Upper lobe of left lung (tissue), 6 donors: ENCODE measurements around the gene KCNF1. TPM values are rescaled to one million over a fixed set of nuclear protein-coding genes. Genes with fewer than 3 reads are reported as not detected.

ENCODE experiments used
- ATAC-seq, 2 donors: fragments of 200-7000 bp; cut with Tn5 transposase; one replicate each; pipeline ENCODE4 v1.9.1; 2022; ENCODE audit warnings: mild to moderate bottlenecking in 2 of 2, moderate library complexity in 2 of 2; ENCODE audit not compliant: low FRiP score in 2 of 2
- DNase-seq, 2 donors: peaks; one replicate each; pipeline ENCODE4 v3.0.0-alpha.2; 2019 to 2020
- H3K27ac ChIP-seq, 4 donors: fragments of 200-600 bp; sonication (generic); one replicate each; pipeline ENCODE4 v1.5.1; 2016 to 2019
- H3K27me3 ChIP-seq, 4 donors: fragments of 200-600 bp; sonication (generic); one replicate each; pipeline ENCODE4 v1.5.1; 2017 to 2019
- H3K36me3 ChIP-seq, 4 donors: fragments of 200-600 bp; sonication (generic); one replicate each; pipeline ENCODE4 v1.5.1; 2016 to 2019
- H3K4me1 ChIP-seq, 4 donors: fragments of 200-600 bp; sonication (generic); one replicate each; pipeline ENCODE4 v1.5.1; 2018 to 2019
- H3K4me3 ChIP-seq, 4 donors: fragments of 200-600 bp; sonication (generic); one replicate each; pipeline ENCODE4 v1.5.1; 2017 to 2019; ENCODE audit warnings: mild to moderate bottlenecking in 2 of 4, moderate library complexity in 1 of 4
- H3K9me3 ChIP-seq, 4 donors: fragments of 200-600 bp; sonication (generic); one replicate each; pipeline ENCODE4 v1.5.1; 2018 to 2019
- CTCF ChIP-seq, 6 experiments: fragments of 450-650 bp in 4 of 6; fragments of 200-600 bp in 2 of 6; sonication (generic) in 2 of 6; IDR thresholded peaks; one replicate each; pipeline ENCODE4 v1.5.1; 2016 to 2019; ENCODE audit warnings: antibody characterized with exemption in 6 of 6
- EP300 ChIP-seq, 4 donors: sonication (generic); formaldehyde crosslinking; IDR thresholded peaks; one replicate each; pipeline ENCODE4 v1.5.1; 2017; ENCODE audit warnings: antibody characterized with exemption in 4 of 4, control low read depth in 2 of 4
- POLR2A ChIP-seq, 4 donors: fragments of 450-650 bp; IDR thresholded peaks; one replicate each; pipeline ENCODE4 v1.5.1; 2016 to 2017; ENCODE audit warnings: antibody characterized with exemption in 4 of 4, mild to moderate bottlenecking in 2 of 4
- POLR2AphosphoS5 ChIP-seq, 2 donors: sonication (generic); formaldehyde crosslinking; IDR thresholded peaks; one replicate each; pipeline ENCODE4 v1.5.1; 2017; ENCODE audit warnings: antibody characterized with exemption in 2 of 2
- WGBS, 2 donors: methylation state at CpG; one replicate each; pipeline ENCODE4 v1.1.5; 2017 to 2018; 5-methylcytosine and 5-hydroxymethylcytosine counted together
- total RNA-seq, 6 donors: library from RNA; depleted of rRNA in 4 of 6; stranded (reverse); fragments of >200 nt in 4 of 6; gene quantifications; one replicate each; pipeline versions ENCODE4 v1.1.0 to v1.2.1, GENCODE V29; 2016 to 2021
- donor health status: DM: no; HTN: no; CAD: no; lungs with moderate emphysema.
- donor health status: DM: no; HTN: yes; CAD: no; lungs with severe emphysema.

KCNF1 gene
- total RNA-seq, 6 donors from 2014 or later, result 0.15 to 1.1 TPM; not detected in 4

DNA sequence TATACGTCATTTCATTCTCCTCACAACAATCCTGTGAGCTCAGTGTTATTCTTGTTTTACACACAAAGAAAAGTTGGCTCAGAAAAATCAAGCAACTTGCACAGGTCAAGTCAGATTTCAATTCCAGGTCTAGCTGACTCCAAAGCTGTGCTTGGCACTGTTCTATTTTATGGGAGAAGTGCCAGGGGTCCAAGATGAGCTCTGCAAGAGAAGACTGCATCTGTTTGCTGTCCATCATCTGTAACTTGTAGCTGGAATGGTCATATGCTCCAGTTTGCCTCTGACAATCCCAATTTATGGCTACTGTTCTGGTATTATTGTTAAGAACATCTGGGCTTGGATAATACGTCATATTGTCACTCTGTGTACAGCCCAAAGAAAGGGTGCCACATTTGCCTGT is 28.9 kb downstream of the KCNF1 start:
- Histone ChIP-seq H3K4me3 (no peak overlapping the region), H3K27ac (no peak overlapping the region), H3K36me3 (no peaks in the 10 kb centered on the region), H3K9me3 (peaks cover 0 to 15% (median 6%) of the 10 kb centered on the region in 4 donors), H3K4me1 (no peaks in the 10 kb centered on the region), H3K27me3 (no peaks in the 10 kb centered on the region)
- no peak for TF ChIP-seq CTCF (IDR thresholded peaks at IDR 0.05)
- no peak for TF ChIP-seq EP300 (IDR thresholded peaks at IDR 0.05)
- no peak for TF ChIP-seq POLR2AphosphoS5 (IDR thresholded peaks at IDR 0.05)
- no peak for TF ChIP-seq POLR2A (IDR thresholded peaks at IDR 0.05)
- no peak for ATAC-seq
- 57 to 72% methylated on average over 2 of the region's 2 CpGs for WGBS, 2 donors
- no peak for DNase-seq

DNA sequence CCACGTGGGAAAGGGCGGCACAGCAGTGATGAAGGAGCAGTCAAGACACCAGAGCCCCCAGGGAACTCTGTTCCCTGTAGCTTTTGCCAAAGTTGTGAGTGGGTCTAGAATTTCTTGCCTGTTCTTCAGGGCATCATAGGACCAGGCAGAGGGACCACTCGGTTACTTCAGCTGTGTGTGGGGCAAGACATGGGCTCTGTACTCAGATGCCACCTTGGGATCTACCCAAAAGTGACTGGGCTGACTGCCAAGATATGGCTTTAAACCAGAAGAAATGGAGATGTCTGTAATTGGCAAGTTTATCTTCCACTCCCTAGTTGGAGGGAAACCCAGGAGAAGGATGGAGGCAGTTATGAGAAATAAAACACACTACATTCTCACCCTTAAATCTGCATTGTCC is 29.6 kb downstream of the KCNF1 start:
- H3K9me3 ChIP-seq, result peaks cover 0 to 15% (median 6%) of the 10 kb centered on the region in 4 donors
- ATAC-seq (no peak), DNase-seq (no peak)
- no peak overlapping the region for H3K4me3 ChIP-seq
- H3K4me1 ChIP-seq, result no peaks in the 10 kb centered on the region
- WGBS, 2 donors, result 72 to 86% methylated on average over 3 of the region's 3 CpGs
- no peak for TF ChIP-seq POLR2A (IDR thresholded peaks at IDR 0.05)
- no peak for TF ChIP-seq POLR2AphosphoS5 (IDR thresholded peaks at IDR 0.05)
- no peak for TF ChIP-seq EP300 (IDR thresholded peaks at IDR 0.05)
- no peak for TF ChIP-seq CTCF (IDR thresholded peaks at IDR 0.05)
- H3K36me3 ChIP-seq, result no peaks in the 10 kb centered on the region
- H3K27me3 ChIP-seq, result no peaks in the 10 kb centered on the region
- H3K27ac ChIP-seq, result no peak overlapping the region

- no peaks in the 10 kb centered on the region for H3K36me3 ChIP-seq
- WGBS, 2 donors, result 76 to 83% methylated on average over 2 to 5 of the region's 5 CpGs
- DNase-seq, result no peak
- no peak overlapping the region for H3K27ac ChIP-seq
- H3K27me3 ChIP-seq, result no peaks in the 10 kb centered on the region
- TF ChIP-seq POLR2AphosphoS5 (IDR thresholded peaks at IDR 0.05) (no peak), POLR2A (IDR thresholded peaks at IDR 0.05) (no peak), CTCF (IDR thresholded peaks at IDR 0.05) (no peak), EP300 (IDR thresholded peaks at IDR 0.05) (no peak)
- ATAC-seq, result no peak
- H3K4me1 ChIP-seq, result no peaks in the 10 kb centered on the region
- no peak overlapping the region for H3K4me3 ChIP-seq
- H3K9me3 ChIP-seq, result peaks cover 0 to 2% (median 0%) of the 10 kb centered on the region in 4 donors
These were observed 33.1 kb downstream of the KCNF1 start for GRCh38 chr2:10944799-10945198.

DNA sequence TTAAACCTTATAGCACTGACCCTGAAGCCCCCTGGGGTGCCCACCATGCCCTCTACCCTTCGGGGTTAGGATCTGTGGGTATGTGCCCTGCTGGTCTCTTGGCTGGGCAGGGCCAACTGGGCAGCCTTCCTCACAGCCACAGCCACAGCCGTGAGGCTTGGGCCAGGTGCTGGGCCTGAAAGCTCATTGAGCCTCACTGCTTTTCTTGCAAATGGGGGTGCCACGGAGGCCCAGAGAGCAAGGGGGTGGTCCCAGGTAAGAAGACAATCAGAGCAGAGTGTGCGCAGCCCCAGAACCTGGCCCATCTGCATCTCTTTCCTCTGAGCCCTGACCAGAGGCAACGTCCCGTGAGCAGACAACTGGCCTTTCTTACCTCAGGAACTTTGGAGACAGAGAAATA is 34.7 kb downstream of the KCNF1 start:
- TF ChIP-seq POLR2AphosphoS5 (IDR thresholded peaks at IDR 0.05) (no peak), CTCF (IDR thresholded peaks at IDR 0.05) (no peak), POLR2A (IDR thresholded peaks at IDR 0.05) (no peak), EP300 (IDR thresholded peaks at IDR 0.05) (no peak)
- no peak overlapping the region for H3K4me3 ChIP-seq
- H3K9me3 ChIP-seq, result no peaks in the 10 kb centered on the region
- H3K4me1 ChIP-seq, result no peaks in the 10 kb centered on the region
- H3K27me3 ChIP-seq, result no peaks in the 10 kb centered on the region
- DNase-seq (no peak), ATAC-seq (no peak)
- 88 to 93% methylated on average over 5 to 6 of the region's 6 CpGs for WGBS, 2 donors
- no peaks in the 10 kb centered on the region for H3K36me3 ChIP-seq
- H3K27ac ChIP-seq, result no peak overlapping the region

DNA sequence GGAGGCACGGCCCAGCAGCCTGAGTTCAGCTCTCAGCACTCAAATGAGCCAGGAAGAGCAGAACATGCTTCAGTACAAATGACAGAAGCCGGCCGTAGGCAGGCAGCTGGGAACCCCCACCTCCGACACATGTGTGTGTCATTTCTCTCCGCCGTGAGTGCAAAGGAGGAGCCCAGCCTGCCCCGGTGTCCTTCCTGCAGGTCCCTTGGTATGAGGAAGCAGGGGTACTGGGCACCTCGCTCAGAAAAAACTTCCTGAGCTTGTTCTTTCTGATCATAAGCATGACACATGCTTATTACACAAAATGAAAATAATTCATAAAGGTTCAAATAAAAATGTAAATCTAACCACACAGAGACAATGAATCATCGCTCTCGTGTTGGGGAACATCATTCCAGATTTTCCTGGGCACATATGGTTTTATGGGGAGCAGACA is 35.3 kb downstream of the KCNF1 start:
- DNase-seq (no peak), ATAC-seq (no peak)
- H3K36me3 ChIP-seq, result no peaks in the 10 kb centered on the region
- TF ChIP-seq EP300 (IDR thresholded peaks at IDR 0.05) (no peak), POLR2AphosphoS5 (IDR thresholded peaks at IDR 0.05) (no peak), POLR2A (IDR thresholded peaks at IDR 0.05) (no peak), CTCF (IDR thresholded peaks at IDR 0.05) (no peak)
- no peaks in the 10 kb centered on the region for H3K27me3 ChIP-seq
- H3K4me3 ChIP-seq, result no peak overlapping the region
- no peaks in the 10 kb centered on the region for H3K9me3 ChIP-seq
- H3K4me1 ChIP-seq, result no peaks in the 10 kb centered on the region
- H3K27ac ChIP-seq, result no peak overlapping the region
- 54 to 57% methylated on average over 10 of the region's 10 CpGs for WGBS, 2 donors
